ENCODE results near the gene BEGAIN.

BEGAIN gene

GRCh38 chr14:100617410-100618317, 30.4 kb upstream of the BEGAIN start:
- peak; percentile 51 to 93 (median 68) for DNase-seq

GRCh38 chr14:100616854-100617409, 29.7 kb upstream of the BEGAIN start:
- intact Hi-C loops (cut with DNase I) = no loop called here
- peak in 1 of 10 donors; percentile 11 for DNase-seq

More at GRCh38 chr14:100617410-100618317, 30.4 kb upstream of the BEGAIN start:
- intact Hi-C loops (cut with DNase I) = no loop called here

GRCh38 chr14:100615736-100616695, 28.8 kb upstream of the BEGAIN start:
- intact Hi-C loops (cut with DNase I) = no loop called here
- peak in 5 of 10 donors; percentile 14 to 79 (median 70) for DNase-seq

- no peak for DNase-seq
- intact Hi-C loops (cut with DNase I) = no loop called here
Measured at GRCh38 chr14:100614803-100615202, 27.6 kb upstream of the BEGAIN start.

- peak in 3 of 10 donors; percentile 5 to 61 (median 24) for DNase-seq
- intact Hi-C loops (cut with DNase I) = no loop called here
Measured at GRCh38 chr14:100612986-100613385, 25.8 kb upstream of the BEGAIN start.

- peak in 5 of 10 donors; percentile 5 to 72 (median 50) for DNase-seq
- intact Hi-C loops (cut with DNase I) = no loop called here
Measured at GRCh38 chr14:100611811-100612480, 24.7 kb upstream of the BEGAIN start.

- intact Hi-C loops (cut with DNase I) = no loop called here
- DNase-seq = peak in 4 of 10 donors; percentile 1 to 60 (median 32)
Measured at GRCh38 chr14:100610511-100611217, 23.4 kb upstream of the BEGAIN start.

- intact Hi-C loops (cut with DNase I) = no loop called here
- DNase-seq = peak in 5 of 10 donors; percentile 5 to 66 (median 59)
Measured at GRCh38 chr14:100609941-100610391, 22.7 kb upstream of the BEGAIN start.

- peak in 2 of 10 donors; percentile 13 to 58 for DNase-seq
- intact Hi-C loops (cut with DNase I) = no loop called here
Measured at GRCh38 chr14:100609331-100609870, 22.2 kb upstream of the BEGAIN start.

- intact Hi-C loops (cut with DNase I) = no loop called here
- peak in 5 of 10 donors; percentile 16 to 75 (median 62) for DNase-seq
Measured at GRCh38 chr14:100608586-100609330, 21.5 kb upstream of the BEGAIN start.

- intact Hi-C loops (cut with DNase I) = no loop called here
- peak in 1 of 10 donors; percentile 6 for DNase-seq
Measured at GRCh38 chr14:100608064-100608463, 20.8 kb upstream of the BEGAIN start.

GRCh38 chr14:100607611-100607956, 20.4 kb upstream of the BEGAIN start:
- peak in 4 of 10 donors; percentile 8 to 60 (median 34) for DNase-seq
- intact Hi-C loops (cut with DNase I) = no loop called here

- DNase-seq = peak in 1 of 10 donors; percentile 9
- intact Hi-C loops (cut with DNase I) = no loop called here
Measured at GRCh38 chr14:100606687-100607610, 19.7 kb upstream of the BEGAIN start.

- intact Hi-C loops (cut with DNase I) = no loop called here
- peak in 5 of 10 donors; percentile 13 to 88 (median 81) for DNase-seq
Measured at GRCh38 chr14:100605706-100606686, 18.8 kb upstream of the BEGAIN start.

GRCh38 chr14:100605230-100605629, 18.0 kb upstream of the BEGAIN start:
- DNase-seq = peak in 4 of 10 donors; percentile 6 to 58 (median 20)
- intact Hi-C loops (cut with DNase I) = no loop called here

- peak in 7 of 10 donors; percentile 8 to 86 (median 30) for DNase-seq
- intact Hi-C loops (cut with DNase I) = no loop called here
Measured at GRCh38 chr14:100604709-100605108, 17.5 kb upstream of the BEGAIN start.
